ENCODE measurements around the gene TCERG1L.
"Not testable (repeated sequence)": the region's sequence is repeated elsewhere in the genome, so short reads cannot be mapped to it uniquely, and the experiment has no call there.

DNA sequence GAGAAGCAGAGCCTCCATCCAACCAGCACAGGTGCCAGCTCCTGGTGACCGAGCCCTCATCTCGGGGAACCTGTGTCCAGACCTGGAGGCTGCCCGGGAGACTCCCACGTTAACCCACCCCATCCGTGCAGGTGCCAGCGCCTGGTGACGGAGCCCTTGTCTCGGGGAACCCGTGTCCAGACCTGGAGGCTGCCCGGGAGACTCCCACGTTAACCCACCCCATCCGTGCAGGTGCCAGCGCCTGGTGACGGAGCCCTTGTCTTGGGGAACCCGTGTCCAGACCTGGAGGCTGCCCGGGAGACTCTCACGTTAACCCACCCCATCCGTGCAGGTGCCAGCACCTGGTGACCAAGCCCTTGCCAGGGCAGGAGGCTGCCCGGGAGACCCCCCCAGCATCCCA lies 11.1 kb upstream of the TCERG1L start:
- not testable (repeated sequence) for TF ChIP-seq ILF3 (IDR thresholded peaks at IDR 0.05; ENCODE audit: borderline replicate concordance); BACH1 (tag; IDR thresholded peaks at IDR 0.05); SRSF3 (IDR thresholded peaks at IDR 0.05; ENCODE audit: insufficient read depth, low read length); TAF9B (IDR thresholded peaks at IDR 0.05; ENCODE audit: partially characterized antibody); MYC (IDR thresholded peaks at IDR 0.05; ENCODE audit: low read depth, low read length); MYC (CRISPR knock-in tag; IDR thresholded peaks at IDR 0.05; ENCODE audit: borderline replicate concordance, low read depth); SRSF9 (IDR thresholded peaks at IDR 0.05; ENCODE audit: borderline replicate concordance, low read depth, low read length); ZNF143 (CRISPR knock-in tag; IDR thresholded peaks at IDR 0.05)
- TF ChIP-seq, protein P1, sequence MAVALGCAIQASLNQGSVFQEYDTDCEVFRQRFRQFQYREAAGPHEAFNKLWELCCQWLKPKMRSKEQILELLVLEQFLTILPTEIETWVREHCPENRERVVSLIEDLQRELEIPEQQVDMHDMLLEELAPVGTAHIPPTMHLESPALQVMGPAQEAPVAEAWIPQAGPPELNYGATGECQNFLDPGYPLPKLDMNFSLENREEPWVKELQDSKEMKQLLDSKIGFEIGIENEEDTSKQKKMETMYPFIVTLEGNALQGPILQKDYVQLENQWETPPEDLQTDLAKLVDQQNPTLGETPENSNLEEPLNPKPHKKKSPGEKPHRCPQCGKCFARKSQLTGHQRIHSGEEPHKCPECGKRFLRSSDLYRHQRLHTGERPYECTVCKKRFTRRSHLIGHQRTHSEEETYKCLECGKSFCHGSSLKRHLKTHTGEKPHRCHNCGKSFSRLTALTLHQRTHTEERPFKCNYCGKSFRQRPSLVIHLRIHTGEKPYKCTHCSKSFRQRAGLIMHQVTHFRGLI (CRISPR knock-in tag; IDR thresholded peaks at IDR 0.05): not testable (repeated sequence)
- TF ChIP-seq, protein P2, sequence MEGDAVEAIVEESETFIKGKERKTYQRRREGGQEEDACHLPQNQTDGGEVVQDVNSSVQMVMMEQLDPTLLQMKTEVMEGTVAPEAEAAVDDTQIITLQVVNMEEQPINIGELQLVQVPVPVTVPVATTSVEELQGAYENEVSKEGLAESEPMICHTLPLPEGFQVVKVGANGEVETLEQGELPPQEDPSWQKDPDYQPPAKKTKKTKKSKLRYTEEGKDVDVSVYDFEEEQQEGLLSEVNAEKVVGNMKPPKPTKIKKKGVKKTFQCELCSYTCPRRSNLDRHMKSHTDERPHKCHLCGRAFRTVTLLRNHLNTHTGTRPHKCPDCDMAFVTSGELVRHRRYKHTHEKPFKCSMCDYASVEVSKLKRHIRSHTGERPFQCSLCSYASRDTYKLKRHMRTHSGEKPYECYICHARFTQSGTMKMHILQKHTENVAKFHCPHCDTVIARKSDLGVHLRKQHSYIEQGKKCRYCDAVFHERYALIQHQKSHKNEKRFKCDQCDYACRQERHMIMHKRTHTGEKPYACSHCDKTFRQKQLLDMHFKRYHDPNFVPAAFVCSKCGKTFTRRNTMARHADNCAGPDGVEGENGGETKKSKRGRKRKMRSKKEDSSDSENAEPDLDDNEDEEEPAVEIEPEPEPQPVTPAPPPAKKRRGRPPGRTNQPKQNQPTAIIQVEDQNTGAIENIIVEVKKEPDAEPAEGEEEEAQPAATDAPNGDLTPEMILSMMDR (IDR thresholded peaks at IDR 0.05 in 2 of 3, conservative IDR thresholded peaks at IDR 0.05 in 1 of 3; ENCODE audit: insufficient read depth in 2 of 3, low read depth in 1 of 3, low read length in 3 of 3): not testable (repeated sequence)
- TF ChIP-seq, protein P3, sequence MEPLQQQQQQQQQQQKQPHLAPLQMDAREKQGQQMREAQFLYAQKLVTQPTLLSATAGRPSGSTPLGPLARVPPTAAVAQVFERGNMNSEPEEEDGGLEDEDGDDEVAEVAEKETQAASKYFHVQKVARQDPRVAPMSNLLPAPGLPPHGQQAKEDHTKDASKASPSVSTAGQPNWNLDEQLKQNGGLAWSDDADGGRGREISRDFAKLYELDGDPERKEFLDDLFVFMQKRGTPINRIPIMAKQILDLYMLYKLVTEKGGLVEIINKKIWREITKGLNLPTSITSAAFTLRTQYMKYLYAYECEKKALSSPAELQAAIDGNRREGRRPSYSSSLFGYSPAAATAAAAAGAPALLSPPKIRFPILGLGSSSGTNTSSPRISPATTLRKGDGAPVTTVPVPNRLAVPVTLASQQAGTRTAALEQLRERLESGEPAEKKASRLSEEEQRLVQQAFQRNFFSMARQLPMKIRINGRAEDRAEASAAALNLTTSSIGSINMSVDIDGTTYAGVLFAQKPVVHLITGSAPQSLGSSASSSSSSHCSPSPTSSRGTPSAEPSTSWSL (CRISPR knock-in tag; IDR thresholded peaks at IDR 0.05; ENCODE audit: borderline replicate concordance): not testable (repeated sequence)
- TF ChIP-seq, protein P4, sequence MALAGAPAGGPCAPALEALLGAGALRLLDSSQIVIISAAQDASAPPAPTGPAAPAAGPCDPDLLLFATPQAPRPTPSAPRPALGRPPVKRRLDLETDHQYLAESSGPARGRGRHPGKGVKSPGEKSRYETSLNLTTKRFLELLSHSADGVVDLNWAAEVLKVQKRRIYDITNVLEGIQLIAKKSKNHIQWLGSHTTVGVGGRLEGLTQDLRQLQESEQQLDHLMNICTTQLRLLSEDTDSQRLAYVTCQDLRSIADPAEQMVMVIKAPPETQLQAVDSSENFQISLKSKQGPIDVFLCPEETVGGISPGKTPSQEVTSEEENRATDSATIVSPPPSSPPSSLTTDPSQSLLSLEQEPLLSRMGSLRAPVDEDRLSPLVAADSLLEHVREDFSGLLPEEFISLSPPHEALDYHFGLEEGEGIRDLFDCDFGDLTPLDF (CRISPR knock-in tag; IDR thresholded peaks at IDR 0.05): not testable (repeated sequence)
